Testis (tissue), 3 donors: ENCODE data around the gene ATP6V1B1. TPM values are rescaled to one million over a fixed set of nuclear protein-coding genes. Genes with fewer than 3 reads are reported as not detected.

ENCODE experiments used
- DNase-seq: peaks from one replicate; pipeline ENCODE4 v3.0.0-alpha.2; 2019
- H3K27ac ChIP-seq, 2 donors: fragments of 200-600 bp; sonication (generic); one replicate each; pipeline ENCODE4 v1.5.1; 2019
- H3K27me3 ChIP-seq: fragments of 200-600 bp; sonication (generic); one replicate; pipeline ENCODE4 v1.5.1; 2019
- H3K36me3 ChIP-seq: fragments of 200-600 bp; sonication (generic); one replicate; pipeline ENCODE4 v1.5.1; 2017; ENCODE audit warnings: low read depth; ENCODE audit errors: missing control alignments
- H3K4me1 ChIP-seq: fragments of 200-600 bp; sonication (generic); one replicate; pipeline ENCODE4 v1.5.1; 2019
- H3K4me3 ChIP-seq, 2 donors: fragments of 200-600 bp; sonication (generic); one replicate each; pipeline ENCODE4 v1.5.1; 2017 to 2019
- H3K9me3 ChIP-seq: fragments of 200-600 bp; sonication (generic); one replicate; pipeline ENCODE4 v1.5.1; 2017
- POLR2A ChIP-seq: fragments of 450-650 bp; IDR thresholded peaks from one replicate; pipeline ENCODE4 v1.6.1; 2017; ENCODE audit warnings: antibody characterized with exemption, mild to moderate bottlenecking, moderate library complexity
- WGBS, 2 donors: methylation state at CpG; one replicate each; pipeline ENCODE4 v1.1.5; 2018; 5-methylcytosine and 5-hydroxymethylcytosine counted together
- intact Hi-C: fragments of 100-400 bp; cut with DNase I; formaldehyde crosslinking; loops from one replicate; pipeline ENCODE4 v1.15.1; 2023; ENCODE audit warnings: low total_unique reads
- polyA plus RNA-seq: library from polyadenylated mRNA; stranded (reverse); fragments of 350-450 nt; fragmentation: Illumina TruSeq; extraction: RNeasy Lipid Tissue Mini Kit (QIAGEN cat#74804); gene quantifications from one replicate; pipeline ENCODE4 v1.2.3, GENCODE V29; 2014; ENCODE audit warnings: low read depth, low replicate concordance; ENCODE audit not compliant: insufficient read depth
- total RNA-seq, 2 donors: library from RNA; depleted of rRNA; stranded (reverse); fragments of >200 nt; gene quantifications; one replicate each; pipeline ENCODE4 v1.2.3, GENCODE V29; 2016
- TF ChIP-seq, protein P1 (sequence below), 3 experiments: fragments of 450-650 bp in 2 of 3; fragments of 200-600 bp in 1 of 3; sonication (generic) in 1 of 3; IDR thresholded peaks; one replicate each; pipeline ENCODE4 v1.5.1; 2016 to 2019; ENCODE audit warnings: antibody characterized with exemption in 3 of 3, mild to moderate bottlenecking in 2 of 3, moderate library complexity in 1 of 3

ATP6V1B1 gene
- total and polyA plus RNA-seq, 3 donors from 2014 or later = 1.7 to 2.9 TPM; not detected in 1

DNA sequence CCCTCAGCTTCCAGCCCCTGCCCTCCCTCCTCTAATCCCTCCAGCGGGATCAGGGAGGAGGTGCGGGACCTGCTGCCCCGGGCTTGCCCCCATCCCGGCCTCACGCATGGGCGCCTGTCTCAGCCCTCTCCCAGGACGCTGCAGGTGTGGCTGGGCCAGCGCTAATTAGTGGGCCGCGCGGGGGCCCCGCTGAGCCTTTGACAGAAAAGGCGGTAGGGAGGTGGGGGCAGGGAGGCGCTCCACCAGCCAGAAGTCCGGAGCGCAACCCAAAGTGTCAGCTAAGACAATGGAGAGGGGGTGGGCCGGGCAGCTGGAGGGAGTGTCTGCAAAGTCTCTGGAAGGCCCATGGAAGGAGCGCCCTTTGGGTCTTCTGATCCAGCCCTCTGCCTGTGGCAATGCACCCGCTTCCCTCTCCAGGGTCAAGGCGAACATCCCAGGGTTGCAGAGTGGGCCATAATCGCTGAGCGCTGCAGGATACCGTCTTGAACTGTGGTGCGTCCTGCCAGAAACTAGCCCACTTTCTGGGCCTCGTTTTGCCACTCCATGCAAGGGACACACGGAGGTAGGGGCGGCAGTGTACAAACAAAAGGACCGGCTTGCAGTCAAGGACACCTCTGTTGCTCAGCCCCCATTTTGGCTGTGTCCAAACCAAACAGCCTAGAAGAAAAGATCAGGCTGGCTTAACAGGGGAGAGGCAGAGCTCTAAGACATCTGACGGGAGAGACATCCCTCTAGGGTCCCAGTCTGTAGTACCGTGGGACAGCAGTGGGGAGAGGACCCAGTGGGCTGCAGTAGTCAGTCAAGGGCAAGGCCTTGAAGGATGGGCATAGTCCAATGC is 3.5 kb downstream of the ATP6V1B1 start:
- Histone ChIP-seq H3K4me1 (no peaks in the 10 kb centered on the region), H3K27me3 (no peaks in the 10 kb centered on the region), H3K27ac (no peak overlapping the region), H3K9me3 (no peaks in the 10 kb centered on the region), H3K36me3 (no peaks in the 10 kb centered on the region), H3K4me3 (no peak overlapping the region)
- TF ChIP-seq, protein P1, sequence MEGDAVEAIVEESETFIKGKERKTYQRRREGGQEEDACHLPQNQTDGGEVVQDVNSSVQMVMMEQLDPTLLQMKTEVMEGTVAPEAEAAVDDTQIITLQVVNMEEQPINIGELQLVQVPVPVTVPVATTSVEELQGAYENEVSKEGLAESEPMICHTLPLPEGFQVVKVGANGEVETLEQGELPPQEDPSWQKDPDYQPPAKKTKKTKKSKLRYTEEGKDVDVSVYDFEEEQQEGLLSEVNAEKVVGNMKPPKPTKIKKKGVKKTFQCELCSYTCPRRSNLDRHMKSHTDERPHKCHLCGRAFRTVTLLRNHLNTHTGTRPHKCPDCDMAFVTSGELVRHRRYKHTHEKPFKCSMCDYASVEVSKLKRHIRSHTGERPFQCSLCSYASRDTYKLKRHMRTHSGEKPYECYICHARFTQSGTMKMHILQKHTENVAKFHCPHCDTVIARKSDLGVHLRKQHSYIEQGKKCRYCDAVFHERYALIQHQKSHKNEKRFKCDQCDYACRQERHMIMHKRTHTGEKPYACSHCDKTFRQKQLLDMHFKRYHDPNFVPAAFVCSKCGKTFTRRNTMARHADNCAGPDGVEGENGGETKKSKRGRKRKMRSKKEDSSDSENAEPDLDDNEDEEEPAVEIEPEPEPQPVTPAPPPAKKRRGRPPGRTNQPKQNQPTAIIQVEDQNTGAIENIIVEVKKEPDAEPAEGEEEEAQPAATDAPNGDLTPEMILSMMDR (IDR thresholded peaks at IDR 0.05) = no peak
- TF ChIP-seq POLR2A = no peak
- intact Hi-C loops = loop anchor here (5.0 kb wide), 1 partner anchor 67 kb away; no protein-coding TSS in a partner anchor
- no peak for DNase-seq
- WGBS, 2 donors = 31 to 50% methylated on average over 16 to 30 of the region's 30 CpGs

DNA sequence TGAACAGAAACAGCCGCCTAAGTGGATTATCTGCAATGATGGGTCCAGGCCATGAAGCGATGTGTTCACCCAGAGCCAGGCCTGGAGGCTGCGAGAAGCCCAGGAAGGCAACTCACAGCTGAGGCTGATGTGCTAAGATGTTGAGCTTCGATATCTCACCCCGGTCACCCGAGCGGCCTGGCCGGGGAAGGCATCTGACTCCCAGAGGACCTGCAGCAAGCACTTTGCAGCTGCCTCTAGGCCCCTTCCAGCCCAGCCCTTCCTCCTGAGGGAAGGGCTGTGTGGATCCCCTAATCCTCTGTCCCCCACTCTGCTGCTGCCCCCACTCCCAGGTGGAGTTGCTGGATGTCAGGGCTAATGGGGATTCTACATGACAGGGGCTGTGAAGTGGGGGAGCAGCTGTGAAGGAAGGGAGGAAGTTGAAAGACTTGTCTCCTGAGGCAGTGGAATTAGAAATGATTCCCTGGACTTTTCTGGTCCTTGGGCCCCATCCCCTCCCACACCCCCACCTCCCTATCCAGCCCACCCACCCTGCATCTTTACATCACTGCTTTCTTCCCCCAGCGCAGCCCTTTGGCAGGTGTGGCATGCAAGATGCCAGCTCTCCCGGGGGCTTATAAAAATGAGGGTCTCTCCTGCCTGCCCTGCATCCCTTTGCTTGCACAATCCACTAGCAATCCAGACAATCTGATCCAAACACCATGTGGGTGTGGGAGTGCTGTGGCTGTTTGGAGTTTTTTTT is 4.3 kb downstream of the ATP6V1B1 start:
- Histone ChIP-seq H3K36me3 (no peaks in the 10 kb centered on the region), H3K4me3 (no peak overlapping the region), H3K27me3 (no peaks in the 10 kb centered on the region), H3K9me3 (no peaks in the 10 kb centered on the region), H3K27ac (no peak overlapping the region), H3K4me1 (no peaks in the 10 kb centered on the region)
- no peak for TF ChIP-seq POLR2A
- TF ChIP-seq, protein P1 (IDR thresholded peaks at IDR 0.05) = no peak
- WGBS, 2 donors = 78 to 87% methylated on average over 4 to 10 of the region's 10 CpGs
- no peak for DNase-seq
- intact Hi-C loops = loop anchor here (5.0 kb wide), 1 partner anchor 68 kb away; no protein-coding TSS in a partner anchor

DNA sequence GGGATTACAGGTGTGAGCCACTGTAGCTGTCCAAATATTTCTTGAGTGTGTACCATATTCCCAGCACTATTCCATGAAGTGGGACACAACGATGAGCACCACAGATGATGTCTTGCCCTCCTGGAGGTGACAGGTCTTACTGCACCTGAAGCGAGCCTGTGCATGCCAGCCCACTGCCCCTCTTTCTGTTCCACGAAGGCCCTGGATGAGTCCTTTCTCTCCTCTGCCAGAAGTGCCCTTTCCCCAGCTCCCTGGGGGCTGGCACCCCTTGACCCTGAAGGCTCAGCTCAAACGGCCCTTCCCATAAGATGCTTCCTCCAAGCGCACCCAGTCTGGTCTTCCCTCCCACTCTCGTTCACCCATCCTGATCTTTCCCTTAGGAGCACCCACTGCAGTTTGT is 5.5 kb downstream of the ATP6V1B1 start:
- WGBS, 2 donors = 89 to 92% methylated on average over 6 of the region's 6 CpGs
- intact Hi-C loops = no loop called here

DNA sequence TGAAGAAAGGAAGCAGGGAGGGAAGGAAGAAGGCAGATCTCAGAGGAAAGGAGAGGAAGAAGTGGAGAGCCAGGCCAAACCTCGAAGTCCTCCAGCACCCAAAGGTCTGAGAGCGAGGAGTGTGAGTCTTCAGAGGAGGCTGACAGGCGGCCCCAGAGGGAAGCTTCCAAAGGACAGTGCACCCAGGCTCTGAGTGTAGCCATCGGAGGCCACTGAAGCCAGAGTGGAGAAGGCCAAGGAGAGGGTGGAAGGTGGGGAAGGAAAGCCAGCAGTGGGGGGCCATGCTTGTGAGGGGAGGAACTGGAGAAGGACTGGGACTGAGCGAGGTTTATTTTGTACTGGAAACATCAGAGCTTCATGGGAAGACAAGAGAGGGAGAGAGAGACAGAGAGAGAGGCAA is 6.0 kb downstream of the ATP6V1B1 start:
- H3K9me3 ChIP-seq = no peaks in the 10 kb centered on the region
- no peak overlapping the region for H3K27ac ChIP-seq
- no peak overlapping the region for H3K4me3 ChIP-seq
- intact Hi-C loops = no loop called here
- H3K36me3 ChIP-seq = no peaks in the 10 kb centered on the region
- TF ChIP-seq, protein P1 (IDR thresholded peaks at IDR 0.05) = no peak
- no peak for TF ChIP-seq POLR2A
- no peak for DNase-seq
- WGBS, 2 donors = 83 to 88% methylated on average over 5 of the region's 5 CpGs
- H3K4me1 ChIP-seq = no peaks in the 10 kb centered on the region
- H3K27me3 ChIP-seq = no peaks in the 10 kb centered on the region

More for the DNA sequence above, 5.5 kb downstream of the ATP6V1B1 start:
- Histone ChIP-seq H3K36me3 (no peaks in the 10 kb centered on the region), H3K4me1 (no peaks in the 10 kb centered on the region), H3K27ac (no peak overlapping the region), H3K4me3 (no peak overlapping the region), H3K27me3 (no peaks in the 10 kb centered on the region), H3K9me3 (no peaks in the 10 kb centered on the region)
- DNase-seq = no peak
- TF ChIP-seq, protein P1 (IDR thresholded peaks at IDR 0.05) = no peak
- no peak for TF ChIP-seq POLR2A
